NCI-H524 treated with DMSO at 0.1 percent for 48 hours (cell line): ENCODE results near the gene CFAP161.
"Not testable (repeated sequence)": the region's sequence is repeated elsewhere in the genome, so short reads cannot be mapped to it uniquely, and the experiment has no call there.

ENCODE experiments used
- DNase-seq: peaks from one replicate; lab custom pipeline; 2025; lab: John Stamatoyannopoulos, UW

Gene CFAP161

DNA sequence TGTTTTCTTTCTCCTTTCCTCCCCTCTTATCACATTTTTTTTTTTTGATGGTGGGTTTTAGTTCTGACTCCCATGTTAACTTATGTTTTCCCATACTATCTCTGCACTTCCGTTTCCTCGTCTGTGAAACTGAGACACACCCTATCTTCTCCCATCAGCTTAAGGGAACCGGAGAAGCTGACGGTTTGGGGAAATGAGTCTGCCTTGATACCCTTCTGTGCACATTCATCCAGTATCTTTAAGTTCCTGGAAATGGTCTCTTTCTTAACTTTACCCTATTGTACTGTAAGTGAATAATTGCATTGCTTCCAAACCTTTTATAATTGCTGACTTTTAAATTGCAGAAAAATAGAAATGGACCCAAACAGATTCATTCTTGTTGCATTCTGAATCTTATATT is 26.2 kb upstream of the CFAP161 start:
- no peak for DNase-seq

DNA sequence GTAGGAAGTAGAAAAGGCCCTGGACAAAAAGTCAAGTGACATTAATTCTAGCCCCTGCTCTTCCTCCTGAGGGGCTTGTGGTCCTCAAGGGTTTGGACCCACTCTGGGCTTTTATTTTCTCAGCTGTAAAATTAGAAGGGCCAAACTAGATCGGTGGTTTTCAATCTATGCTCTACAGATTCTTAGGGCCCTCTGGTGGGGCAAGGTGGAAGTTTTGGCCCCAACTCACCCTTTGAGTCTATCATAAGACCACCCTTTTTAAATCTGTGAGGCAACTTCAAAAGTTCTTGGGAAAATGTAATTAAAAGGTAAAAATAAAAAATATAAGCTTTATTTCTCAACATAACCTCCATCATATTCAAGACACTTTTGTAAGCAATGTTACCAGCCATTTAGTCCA is 25.6 kb upstream of the CFAP161 start:
- no peak for DNase-seq

- DNase-seq: no peak
Measured at GRCh38 chr15:81111018-81111417, 23.1 kb upstream of the CFAP161 start.

GRCh38 chr15:81111510-81112470 is 22.3 kb upstream of the CFAP161 start:
- DNase-seq: no peak

DNA sequence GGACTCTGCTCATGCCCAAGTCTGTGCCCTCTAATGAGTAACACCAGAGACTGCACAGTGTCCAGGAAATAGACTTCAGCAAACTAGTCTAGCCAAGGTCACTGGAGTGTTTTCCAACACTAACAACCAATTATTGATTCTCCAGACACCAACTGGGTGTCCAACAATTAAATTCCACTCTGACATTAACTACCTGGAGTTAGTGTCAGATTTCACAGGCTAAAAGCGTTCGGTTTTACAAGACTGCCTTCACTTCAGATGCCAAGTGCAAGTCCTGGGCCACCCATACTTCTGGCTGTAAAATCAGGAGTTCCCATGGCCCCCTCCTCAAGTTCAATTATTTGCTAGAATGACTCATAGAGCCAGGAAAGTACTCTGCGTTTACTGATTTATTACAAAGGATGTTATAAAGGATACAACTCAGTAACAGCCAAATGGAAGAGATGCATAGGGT is 20.8 kb upstream of the CFAP161 start:
- DNase-seq: no peak

- no peak for DNase-seq
Measured at GRCh38 chr15:81113861-81114291, 20.2 kb upstream of the CFAP161 start.

DNA sequence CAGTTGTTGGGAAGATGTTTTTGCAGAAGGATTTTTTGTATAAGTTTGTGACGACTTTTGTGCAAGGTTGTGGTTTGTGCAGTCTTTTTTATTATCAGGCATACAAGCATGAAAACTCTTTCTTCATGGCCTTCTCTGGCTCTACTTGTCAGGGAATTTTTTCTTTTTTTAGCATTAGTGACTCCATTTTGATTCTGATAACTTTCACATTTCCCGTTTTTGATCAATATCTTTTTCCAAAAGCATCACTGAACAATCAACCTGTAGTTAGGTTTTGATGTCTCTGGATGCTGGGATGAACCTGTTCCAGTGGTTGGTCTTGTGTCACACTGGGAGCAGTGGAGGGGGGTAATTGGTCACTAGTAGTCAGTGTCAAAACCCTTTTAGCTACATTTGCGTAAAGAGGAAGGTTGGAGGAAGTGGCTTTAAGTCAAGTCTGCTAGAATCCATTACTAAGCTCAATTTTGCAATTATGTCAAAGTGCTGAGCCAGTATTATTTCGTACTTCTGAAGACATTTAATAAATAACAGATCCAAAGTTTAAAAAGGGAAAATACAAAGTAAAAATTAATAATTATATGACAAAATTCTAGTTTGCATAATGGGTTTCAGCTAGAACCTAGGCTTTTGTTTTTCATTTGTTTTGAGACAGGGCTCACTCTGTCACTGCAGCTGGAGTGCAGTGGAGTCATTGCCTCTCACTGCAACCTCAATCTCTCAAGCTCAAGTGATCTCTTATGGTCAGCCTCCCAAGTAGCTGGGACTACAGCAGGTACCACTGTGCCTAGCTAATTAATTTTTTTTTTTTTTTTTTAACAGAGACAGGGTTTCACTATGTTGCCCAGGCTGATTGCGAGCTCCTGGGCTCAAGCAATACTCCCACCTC is 18.8 kb upstream of the CFAP161 start:
- no peak for DNase-seq

- DNase-seq: no peak
Measured at GRCh38 chr15:81117136-81117535, 16.9 kb upstream of the CFAP161 start.

GRCh38 chr15:81117581-81117980 is 16.5 kb upstream of the CFAP161 start:
- no peak for DNase-seq

GRCh38 chr15:81118361-81118760 is 15.7 kb upstream of the CFAP161 start:
- no peak for DNase-seq

GRCh38 chr15:81120069-81120468 is 14.0 kb upstream of the CFAP161 start:
- DNase-seq: no peak

DNA sequence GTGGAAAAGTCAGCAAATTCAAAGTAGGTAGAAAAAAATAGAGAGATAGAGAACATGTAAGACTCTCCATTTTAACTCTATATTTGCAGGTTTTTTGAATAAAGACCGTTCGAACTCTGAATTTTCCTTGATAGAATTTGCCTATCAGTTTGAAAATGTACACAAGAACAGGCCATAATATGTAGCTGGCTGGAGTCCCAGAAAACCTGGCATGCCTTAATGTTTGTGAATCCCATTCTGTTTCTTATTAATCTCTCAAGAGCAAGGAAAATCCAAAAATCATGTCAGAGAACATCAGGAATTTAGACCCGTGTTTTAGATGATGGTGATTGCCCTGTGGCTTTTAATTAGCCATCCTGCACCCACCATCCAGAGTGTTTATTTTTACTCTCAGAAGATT is 7.2 kb upstream of the CFAP161 start:
- DNase-seq: no peak

DNA sequence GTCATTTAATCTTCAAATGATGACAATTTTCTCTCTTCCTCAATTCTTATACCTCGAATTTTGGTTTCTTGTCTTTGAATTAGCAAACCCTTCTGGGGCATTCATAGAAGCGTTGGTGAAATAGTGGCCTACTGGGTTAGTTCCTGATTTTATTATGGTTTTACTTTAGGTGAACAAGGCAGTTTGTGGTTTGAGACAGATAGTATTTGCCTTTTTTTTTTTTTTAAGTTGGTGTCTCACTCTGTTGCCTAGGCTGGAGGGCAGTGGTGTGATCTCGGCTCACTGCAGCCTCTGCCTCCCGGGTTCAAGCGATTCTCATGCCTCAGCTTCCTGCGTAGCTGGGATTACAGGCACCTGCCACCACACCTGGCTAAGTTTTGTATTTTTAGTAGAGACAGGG is 7.4 kb downstream of the CFAP161 start:
- DNase-seq: not testable (repeated sequence)

GRCh38 chr15:81146006-81146405 is 11.9 kb downstream of the CFAP161 start:
- no peak for DNase-seq

DNA sequence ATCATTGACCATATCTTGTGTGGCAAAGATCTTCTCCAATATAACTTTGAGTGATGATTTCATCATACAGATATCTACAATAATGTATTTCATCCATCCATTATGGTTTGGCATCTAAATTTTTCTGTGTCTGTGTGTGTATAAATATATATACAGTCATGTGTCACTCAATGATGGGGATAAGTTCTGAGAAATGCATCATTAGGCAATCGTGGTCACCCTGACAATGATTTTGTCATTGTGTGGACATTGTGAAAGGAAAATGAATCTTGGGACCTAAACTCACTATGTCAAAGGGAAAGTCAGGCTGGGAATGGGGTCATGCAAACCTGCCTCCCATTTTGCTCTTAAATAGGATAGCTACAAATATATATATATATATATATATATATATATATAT is 12.4 kb downstream of the CFAP161 start:
- DNase-seq: no peak

DNA sequence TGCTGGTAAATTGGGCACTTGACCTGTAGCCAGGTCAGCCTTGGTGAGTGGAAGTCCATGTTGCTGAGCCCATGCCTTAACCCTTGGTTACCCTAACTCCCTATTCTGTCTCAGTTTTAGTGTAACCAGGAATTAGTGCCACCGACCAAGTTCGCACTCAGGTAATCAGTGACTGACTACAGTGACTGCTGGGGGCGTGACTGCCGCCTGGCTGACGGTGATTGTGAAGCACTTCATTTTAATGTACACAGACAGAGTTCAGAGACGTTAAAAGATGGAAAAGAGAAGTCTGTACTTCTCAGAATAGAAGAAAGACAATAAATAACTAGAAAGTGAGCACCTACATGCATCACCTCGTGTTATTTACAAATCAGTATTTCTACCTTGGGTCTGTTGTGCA is 17.3 kb downstream of the CFAP161 start:
- DNase-seq: no peak

GRCh38 chr15:81152339-81152738 is 18.3 kb downstream of the CFAP161 start:
- DNase-seq: no peak

DNA sequence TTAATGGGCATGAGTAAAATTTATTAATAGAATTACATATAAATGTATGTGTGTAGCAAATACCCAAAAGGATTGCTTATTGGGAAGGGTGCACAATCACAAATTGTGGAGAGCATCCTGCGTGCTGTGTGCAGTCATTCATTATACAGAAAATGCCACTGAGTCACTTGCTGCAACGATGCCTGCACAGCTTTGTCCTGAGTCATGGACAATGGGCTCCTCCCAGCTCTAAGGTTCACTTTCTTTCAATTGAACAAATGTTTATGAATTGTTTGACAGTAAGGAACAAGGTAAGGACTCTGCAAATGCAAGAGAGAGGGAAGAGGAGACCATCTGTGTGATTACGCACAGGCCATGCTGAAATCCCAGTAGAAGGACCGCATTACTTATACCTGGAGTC is 18.7 kb downstream of the CFAP161 start:
- no peak for DNase-seq

DNA sequence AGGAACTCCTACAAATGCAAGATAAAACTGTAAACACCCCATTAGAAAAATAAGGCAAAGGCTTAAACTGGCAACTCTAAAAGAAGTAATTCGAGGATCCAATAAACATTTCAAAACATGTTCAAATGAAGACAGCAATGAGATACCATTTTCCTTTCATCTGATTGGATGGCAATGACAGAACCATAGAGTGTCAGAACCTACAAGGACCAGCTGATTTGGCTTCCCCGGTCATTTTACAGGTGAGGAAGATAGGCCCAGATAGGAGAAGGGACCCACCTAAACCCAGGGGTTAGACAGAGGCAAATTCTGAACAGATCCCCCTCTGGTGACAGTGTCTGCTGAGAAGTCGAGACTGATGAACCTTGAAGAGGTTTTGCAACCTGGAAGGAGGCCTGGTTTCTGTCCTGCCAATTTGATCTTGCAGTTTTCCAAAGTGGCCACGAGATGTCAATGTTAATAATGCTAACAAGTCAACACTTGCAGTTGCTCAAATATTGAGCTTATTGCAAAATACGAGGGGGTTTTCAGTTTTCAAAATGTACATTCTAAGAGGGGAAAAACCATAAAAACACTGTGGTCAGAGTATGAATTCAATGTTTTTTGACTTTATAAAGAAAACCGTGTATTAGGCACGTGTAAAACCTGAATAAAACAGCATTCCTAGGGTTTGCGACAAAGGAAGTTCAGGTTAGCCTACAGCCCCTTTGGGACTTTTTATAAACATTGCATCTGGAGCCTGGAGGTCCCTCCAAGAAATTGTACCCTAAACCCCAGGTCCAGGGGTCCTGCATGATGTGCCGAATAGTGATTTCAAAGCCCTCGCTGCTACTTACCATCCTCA is 21.5 kb downstream of the CFAP161 start:
- no peak for DNase-seq

DNA sequence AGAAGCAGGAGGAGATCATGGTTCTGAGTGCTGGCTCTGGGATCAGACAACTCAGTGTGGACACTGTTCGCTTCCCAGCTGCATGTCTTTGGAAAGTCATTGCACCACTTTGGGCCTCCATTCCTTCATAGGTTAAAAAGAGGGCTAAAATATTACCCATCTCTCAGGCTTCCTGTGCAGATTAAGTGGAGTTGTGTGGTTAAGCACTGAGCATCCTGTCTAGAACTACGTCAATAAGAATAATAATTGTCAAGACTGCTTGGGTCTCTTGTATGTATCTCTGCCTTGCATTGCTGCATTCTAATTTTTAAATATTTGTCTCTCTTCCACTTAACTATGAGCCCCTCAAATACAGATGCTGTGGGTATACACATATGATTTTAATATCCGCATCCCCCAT is 22.3 kb downstream of the CFAP161 start:
- no peak for DNase-seq

GRCh38 chr15:81157195-81157938 is 23.3 kb downstream of the CFAP161 start:
- no peak for DNase-seq
